ENCODE results near the gene SAV1. TPM values are rescaled to one million over a fixed set of nuclear protein-coding genes. Genes with fewer than 3 reads are reported as not detected.

Gene SAV1
- total and polyA plus RNA-seq, 2 of the 8 experiments (the other 6 are each of a cell fraction or from before 2014, with no cell fraction given): 15.9 to 78.3 TPM

- no peak for TF ChIP-seq FOSL1 (IDR thresholded peaks at IDR 0.05; ENCODE audit: insufficient read depth, low read depth, low read length)
- TF ChIP-seq RFX5 (IDR thresholded peaks at IDR 0.05; ENCODE audit: borderline replicate concordance, low read depth, low read length): no peak
- no peak for TF ChIP-seq RXRA (IDR thresholded peaks at IDR 0.05; ENCODE audit: insufficient read depth, low read depth, low read length)
- peak; percentile 97 for TF ChIP-seq ASH2L (IDR thresholded peaks at IDR 0.05; ENCODE audit: low read length)
- TF ChIP-seq ATF2 (IDR thresholded peaks at IDR 0.05; ENCODE audit: low read length): no peak
- TF ChIP-seq CTCF (IDR thresholded peaks at IDR 0.05; ENCODE audit: control extremely low read depth in 1 of 3, insufficient read depth in 1 of 3, low read depth in 1 of 3, low read length in 3 of 3): no peak; a peak in 1 of 4 replicates
- TF ChIP-seq PHF8 (conservative IDR thresholded peaks at IDR 0.05; ENCODE audit: low read depth, low read length): peak; percentile 78
- TF ChIP-seq EGR1 (IDR thresholded peaks at IDR 0.05; ENCODE audit: borderline replicate concordance, low read depth, low read length): no peak
- 0 out of 2 replicates have a peak, but pooled peaks have one; percentile 18 for TF ChIP-seq KDM1A (IDR thresholded peaks at IDR 0.05; ENCODE audit: borderline replicate concordance, low read length)
- no peak for TF ChIP-seq SIRT6 (IDR thresholded peaks at IDR 0.05; ENCODE audit: low read length)
- TF ChIP-seq CHD2 (IDR thresholded peaks at IDR 0.05; ENCODE audit: low read length): peak; percentile 16; the same call in 1 of the 2 replicates
- TF ChIP-seq KDM5A (IDR thresholded peaks at IDR 0.05; ENCODE audit: low read length): no peak
- TF ChIP-seq RBBP5 (IDR thresholded peaks at IDR 0.05; ENCODE audit: borderline replicate concordance, low read depth, low read length): peak; percentile 98; the same call in 1 of the 2 replicates
- TF ChIP-seq KDM4A (IDR thresholded peaks at IDR 0.05; ENCODE audit: low read depth, low read length, severe bottlenecking): peak; percentile 83
- 0 out of 2 replicates have a peak, but pooled peaks have one; percentile 9 for TF ChIP-seq TCF12 (IDR thresholded peaks at IDR 0.05; ENCODE audit: low read depth, low read length)
Observed at GRCh38 chr14:50667996-50668825, at the start of gene SAV1 (continued).

Measured in H1 (cell line).